Measurements from ENCODE around the gene FAM20A.

The FAM20A gene

DNA sequence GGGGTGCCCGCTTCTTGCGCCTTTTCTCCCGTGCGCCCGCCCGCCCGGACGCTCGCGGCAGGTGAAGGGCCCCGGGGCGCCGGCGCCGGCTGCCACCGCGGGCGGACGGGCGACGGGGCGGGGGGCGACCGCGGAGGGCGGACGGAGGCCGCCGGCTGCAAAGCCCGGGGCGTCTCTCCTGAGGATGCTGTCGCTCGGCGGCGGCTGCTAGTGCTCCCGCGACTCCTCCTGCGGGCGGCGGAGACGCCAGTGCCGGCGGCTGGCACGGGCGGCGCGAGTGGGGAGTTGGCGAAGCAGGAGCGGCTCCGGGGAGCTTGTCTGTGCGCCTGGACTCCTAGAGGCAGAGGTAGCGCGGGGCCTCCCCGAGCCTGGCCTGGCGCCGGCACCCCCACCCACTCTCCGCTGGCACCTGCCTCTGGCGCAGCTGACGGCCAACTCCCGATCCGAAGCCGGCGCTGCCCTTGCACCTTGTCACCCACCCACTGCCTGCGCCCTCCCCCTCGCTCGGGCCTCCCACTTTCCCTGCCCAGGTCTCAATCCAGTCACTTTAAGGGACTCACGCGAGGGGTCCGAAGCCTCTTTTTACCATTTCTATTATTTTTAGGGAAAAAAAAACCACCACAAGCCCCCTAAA lies at the start of gene FAM20A:
FAM20A (minus strand) TSS at position 437 of the 634 bp plus-strand sequence. CDS start 701 bp downstream, outside the sequence.
- no peak for DNase-seq (ENCODE audit: low read depth)

DNA sequence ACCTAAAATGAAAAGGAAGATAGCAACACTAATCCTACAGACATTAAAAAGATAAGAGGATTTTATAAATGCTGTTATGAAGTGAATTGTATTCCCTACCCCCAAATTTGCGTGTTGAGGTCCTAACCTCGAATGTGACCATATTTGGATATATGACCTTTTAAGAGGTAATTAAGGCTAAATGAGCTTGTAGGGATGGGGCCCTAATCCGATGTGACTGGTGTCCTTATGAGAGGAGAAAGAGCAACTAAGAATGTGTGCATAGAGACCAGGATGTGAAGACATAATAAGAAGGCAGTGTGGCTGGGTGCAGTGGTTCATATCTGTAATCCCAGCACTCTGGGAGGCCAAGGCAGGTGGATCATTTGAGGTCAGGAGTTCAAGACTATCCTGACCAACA lies 48.2 kb upstream of the FAM20A start:
- no peak for DNase-seq (ENCODE audit: low read depth)

- no peak for DNase-seq (ENCODE audit: low read depth)
These were observed 45.7 kb upstream of the FAM20A start for GRCh38 chr17:68646626-68647526.

DNA sequence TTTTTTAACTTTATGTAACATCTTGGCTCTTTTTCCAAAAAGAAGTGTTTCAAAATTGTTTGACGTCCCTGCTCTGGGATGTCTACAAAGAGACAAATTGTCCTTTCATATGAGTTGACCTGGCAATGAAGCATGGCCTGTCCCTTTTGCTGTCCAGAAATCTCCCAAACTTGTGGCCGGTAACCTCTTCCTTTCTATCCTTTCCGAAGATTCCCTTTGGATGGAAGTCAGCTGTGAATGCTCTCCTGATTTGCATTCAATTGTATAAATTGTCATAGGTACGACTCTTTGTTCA lies 40.9 kb upstream of the FAM20A start:
- no peak for DNase-seq (ENCODE audit: low read depth)

- DNase-seq (ENCODE audit: low read depth): no peak
These were observed 40.3 kb upstream of the FAM20A start for GRCh38 chr17:68641276-68642117.

DNA sequence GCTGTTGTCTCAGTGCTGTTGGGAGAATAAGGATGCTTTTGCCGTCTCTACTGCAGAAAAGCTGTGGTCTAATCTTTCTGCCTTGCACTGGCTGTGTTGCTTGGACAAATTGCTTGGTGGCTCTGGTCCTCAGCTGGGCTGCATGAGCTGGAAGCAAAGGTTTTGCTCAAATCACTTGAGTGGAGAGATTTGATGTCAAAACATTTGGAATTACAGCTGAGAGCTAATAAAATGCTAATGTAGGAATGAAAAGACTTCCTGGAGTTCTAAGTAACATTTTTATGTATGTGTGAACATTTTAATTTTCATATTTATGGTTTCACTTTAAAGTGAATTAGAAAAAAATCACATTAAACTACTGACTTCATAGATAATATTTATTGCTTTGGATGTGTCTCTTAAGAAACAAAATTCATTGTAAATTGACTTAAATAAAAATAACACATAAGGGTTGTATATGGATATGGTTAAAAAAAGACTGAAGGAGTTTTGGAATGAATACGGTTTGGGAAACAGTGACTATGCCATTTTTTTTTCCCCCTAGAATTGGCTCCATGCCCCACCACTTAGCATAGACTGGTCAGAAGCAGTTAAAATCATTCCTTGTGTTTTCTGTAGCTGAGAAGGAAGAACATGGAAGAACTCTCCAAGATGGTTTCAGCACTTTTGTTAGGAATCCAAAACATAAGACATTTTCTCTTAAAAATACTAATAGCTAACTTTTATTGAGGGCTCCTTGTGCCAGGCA lies 39.2 kb upstream of the FAM20A start:
- DNase-seq (ENCODE audit: low read depth): no peak

- no peak for DNase-seq (ENCODE audit: low read depth)
These were observed 33.2 kb upstream of the FAM20A start for GRCh38 chr17:68634345-68634876.

GRCh38 chr17:68628576-68628957 lies 27.4 kb upstream of the FAM20A start:
- DNase-seq (ENCODE audit: low read depth): no peak

- no peak for DNase-seq (ENCODE audit: low read depth)
These were observed 26.9 kb upstream of the FAM20A start for GRCh38 chr17:68627956-68628575.

GRCh38 chr17:68624381-68624780 lies 23.2 kb upstream of the FAM20A start:
- DNase-seq (ENCODE audit: low read depth): no peak

- no peak for DNase-seq (ENCODE audit: low read depth)
These were observed 22.6 kb upstream of the FAM20A start for GRCh38 chr17:68623811-68624210.

- no peak for DNase-seq (ENCODE audit: low read depth)
These were observed 21.3 kb upstream of the FAM20A start for GRCh38 chr17:68622423-68622822.

GRCh38 chr17:68621065-68621464 lies 19.9 kb upstream of the FAM20A start:
- peak; percentile 32 for DNase-seq (ENCODE audit: low read depth)

DNA sequence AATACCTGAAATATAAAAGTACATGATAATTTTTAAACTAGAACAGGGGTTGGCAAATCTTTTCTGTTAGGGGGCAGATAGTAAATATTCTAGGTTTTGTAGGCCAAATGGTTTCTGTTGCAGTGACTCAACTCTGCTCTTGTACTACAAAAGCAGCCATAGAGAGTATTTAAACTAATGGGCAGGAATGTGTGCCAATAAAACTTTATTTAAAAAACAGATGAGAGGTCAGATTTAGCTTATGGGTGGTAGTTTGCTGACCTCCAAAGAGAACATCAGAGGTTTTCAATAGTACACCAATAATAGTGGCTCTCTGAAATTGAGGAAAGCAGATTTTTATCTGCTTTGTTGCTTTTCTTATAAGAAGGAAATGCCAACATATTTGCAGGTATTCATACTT lies 15.2 kb upstream of the FAM20A start:
- no peak for DNase-seq (ENCODE audit: low read depth)

DNA sequence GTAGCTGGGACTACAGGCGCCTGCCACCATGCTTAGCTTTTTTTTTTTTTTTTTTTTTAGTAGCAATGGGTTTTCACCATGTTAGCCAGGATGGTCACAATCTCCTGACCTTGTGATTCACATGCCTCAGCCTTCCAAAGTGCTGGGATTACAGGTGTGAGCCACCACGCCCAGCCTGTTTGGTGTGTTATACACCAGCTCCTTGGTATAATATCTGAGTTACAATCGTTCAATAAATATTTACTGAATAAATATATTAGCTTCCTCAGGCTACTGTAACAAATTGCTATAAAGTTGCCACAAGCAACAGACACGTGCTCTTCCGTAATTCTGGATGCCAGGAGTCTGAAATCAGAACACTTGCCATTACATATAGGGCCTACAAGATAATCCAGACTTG lies 13.6 kb upstream of the FAM20A start:
- DNase-seq (ENCODE audit: low read depth): no peak

DNA sequence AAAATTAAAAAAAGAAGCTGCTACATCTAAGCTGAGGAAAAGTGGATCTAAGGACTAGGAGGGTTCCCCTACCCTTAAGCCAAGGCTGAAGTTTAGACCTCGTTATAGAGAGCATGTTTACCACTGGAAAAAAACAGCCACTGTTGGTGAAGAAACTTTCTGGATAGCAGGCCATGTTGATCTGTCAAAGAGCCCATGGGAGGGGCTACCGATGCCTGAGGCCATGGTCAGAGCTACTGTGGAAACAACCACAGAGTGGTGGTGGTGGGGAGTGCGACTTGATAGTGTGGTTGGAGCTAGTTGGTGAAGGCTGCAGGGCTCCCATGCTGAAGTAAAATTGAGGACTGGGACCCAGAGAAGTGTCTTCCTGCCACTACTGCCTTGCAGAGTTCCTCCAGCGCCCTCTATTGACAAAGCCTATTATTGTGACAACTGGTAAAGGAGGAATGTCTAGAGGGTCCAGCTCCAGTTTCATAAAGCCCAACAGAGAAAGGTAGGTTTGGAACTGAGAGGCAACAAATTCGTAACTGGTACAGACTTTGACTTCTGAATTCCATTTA lies 12.7 kb upstream of the FAM20A start:
- peak; percentile 36 for DNase-seq (ENCODE audit: low read depth)

DNA sequence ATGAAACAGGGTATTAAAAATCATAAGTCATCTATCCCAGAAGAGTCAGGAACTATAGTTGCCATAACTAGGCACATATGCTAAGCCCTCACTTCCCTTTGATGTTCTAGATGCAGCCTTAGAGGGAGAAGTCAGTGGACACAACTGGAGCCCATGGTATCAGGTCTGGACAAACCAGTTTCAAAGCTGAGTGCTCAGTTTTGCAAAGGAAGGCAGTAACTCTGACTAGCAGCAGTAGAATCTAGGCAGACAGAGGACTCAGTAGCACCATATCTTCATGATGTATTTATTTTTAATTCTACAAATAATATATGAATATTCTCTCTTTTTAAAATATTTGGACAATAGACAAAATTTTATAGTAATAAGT lies 11.7 kb upstream of the FAM20A start:
- no peak for DNase-seq (ENCODE audit: low read depth)

- no peak for DNase-seq (ENCODE audit: low read depth)
These were observed 11.2 kb upstream of the FAM20A start for GRCh38 chr17:68612209-68612922.

DNA sequence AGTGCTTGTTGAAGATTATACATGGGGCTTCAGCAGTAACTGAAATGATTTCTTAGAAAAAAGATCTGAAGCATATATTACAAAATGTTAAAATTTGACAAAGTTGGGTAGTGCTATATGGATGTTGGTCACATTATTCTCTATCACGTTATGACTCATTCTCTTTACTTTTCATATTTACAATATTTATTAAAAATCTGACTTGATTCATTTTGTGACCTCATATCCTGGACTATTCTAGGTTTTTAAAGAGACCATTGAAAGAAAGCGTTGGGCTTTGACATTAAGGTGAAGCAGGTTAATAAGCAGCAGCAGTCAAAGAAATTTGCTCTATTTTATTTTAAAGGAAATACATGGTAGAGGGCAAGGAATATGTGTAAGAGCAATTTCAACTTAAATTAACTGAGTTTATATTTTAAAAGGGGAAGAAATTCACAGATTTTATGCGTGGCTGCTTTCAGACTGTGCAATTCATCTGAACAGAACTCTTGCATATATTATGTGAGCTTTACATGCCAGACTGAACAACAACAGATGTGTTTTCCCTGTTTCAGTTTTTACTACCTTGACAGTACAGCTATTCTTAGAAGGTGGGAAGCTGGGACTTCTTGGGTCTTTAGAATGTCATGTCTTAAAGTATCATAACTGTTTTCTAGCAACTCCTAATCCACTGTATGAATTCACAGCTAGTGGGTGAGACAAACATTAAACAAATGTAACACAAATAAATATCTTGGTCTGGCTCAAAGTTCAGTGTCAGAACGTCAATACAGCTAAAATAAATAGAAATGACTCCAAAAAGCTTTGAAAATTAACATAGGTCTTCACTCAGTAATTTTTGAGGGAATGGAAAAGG lies 10.4 kb upstream of the FAM20A start:
- no peak for DNase-seq (ENCODE audit: low read depth)

Measured in GM04504 (cell line).